Stimulated activated CD8-positive, alpha-beta memory T cell treated with anti-CD3 and anti-CD28 coated beads, Interleukin-12 subunit alpha, Interleukin-12 subunit beta, amount 100 ng/mL, for 1 hour (primary cell): ENCODE measurements around the gene USP20.
"Not testable (repeated sequence)": the region's sequence is repeated elsewhere in the genome, so short reads cannot be mapped to it uniquely, and the experiment has no call there.

ENCODE experiments used
- DNase-seq: peaks from one replicate; pipeline ENCODE4 v3.0.0-alpha.2; 2020; ENCODE audit warnings: low read depth

Gene USP20

DNA sequence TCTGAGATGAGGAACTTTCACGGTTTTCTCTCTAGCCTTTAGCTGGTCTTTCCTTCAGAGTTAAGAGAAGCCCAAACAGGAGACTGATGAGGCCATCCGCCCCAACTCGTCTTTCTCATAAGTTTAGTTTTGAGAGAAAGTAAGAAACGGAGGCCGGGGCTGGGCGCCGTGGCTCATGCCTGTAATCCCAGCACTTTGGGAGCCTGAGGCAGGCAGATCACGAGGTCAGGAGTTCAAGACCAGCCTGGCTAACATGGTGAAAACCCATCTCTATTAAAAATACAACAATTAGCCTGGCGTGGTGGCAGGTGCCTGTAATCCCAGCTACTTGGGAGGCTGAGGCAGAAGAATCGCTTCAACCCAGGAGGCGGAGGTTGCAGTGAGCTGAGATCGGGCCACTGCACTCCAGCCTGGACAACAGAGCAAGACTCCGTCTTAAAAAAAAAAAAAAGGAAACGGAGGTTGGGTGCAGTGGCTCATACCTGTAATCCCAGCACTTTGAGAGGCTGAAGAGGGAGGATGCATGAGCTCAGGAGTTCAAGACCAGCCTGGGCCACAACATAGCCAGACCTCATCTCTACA is 55.6 kb downstream of the USP20 start:
- not testable (repeated sequence) for DNase-seq

DNA sequence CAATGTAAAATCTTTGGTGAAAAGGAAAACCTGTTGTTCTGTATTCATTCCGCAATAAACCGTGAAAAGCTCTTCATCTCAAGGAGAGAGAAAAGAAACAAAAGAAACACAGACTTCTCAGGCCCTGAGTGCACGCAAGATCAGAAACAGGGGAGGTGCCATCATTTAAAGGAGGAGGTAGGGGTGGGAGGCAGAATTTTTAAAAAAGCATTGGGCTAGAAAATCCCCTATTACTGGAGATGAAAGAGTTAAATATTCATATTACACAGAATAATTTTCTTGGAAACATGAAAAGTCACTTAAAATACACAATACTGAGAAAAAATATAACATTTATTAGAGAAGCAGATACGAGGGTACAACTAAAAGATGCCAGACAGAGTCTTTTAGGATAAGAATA is 56.3 kb downstream of the USP20 start:
- no peak for DNase-seq

- DNase-seq, result no peak
Observed at GRCh38 chr9:129894120-129894823, 59.0 kb downstream of the USP20 start.

DNA sequence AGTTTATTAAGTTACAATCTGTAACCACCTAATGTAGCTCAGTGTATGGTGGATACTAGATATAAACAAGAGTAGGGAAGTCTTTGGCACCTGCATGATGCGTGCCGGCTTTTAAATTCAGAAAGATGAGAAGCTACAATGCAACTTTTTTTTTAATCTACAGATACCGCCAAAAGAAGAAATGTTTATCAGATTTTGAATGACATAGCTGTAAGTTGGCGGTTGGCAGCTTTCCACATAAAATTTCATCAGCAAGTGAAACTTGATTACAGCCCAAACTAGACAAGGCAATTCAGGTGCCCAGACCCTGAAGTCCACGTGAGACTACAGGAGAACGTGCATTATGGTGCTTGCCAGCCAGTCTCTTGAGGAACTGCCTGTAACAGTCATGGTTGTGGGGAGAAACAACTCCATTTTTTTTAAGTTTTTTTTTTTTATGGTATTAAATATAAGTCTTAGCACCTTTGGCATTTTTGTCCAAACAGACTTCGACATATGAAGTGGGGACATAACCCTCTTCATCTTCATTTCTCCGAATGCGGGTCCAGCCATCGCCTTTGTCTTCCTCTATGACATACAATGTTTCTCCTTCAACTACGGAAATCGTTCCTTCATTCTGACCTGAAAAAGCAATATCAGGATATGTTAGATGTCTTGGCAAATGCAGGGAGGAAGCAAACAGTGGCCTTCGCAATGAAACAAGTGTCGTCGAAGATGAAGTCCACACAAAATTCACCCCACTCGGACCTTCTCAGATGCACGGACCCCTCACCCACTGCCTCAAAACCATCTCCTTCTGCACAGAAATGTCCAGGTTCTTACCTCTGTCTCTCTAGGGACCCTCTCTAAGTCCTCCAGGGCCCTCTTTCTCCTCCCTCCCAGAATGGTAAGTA is 60.4 kb downstream of the USP20 start:
- no peak for DNase-seq

GRCh38 chr9:129897263-129897662 is 62.0 kb downstream of the USP20 start:
- DNase-seq, result no peak

- DNase-seq, result no peak
Observed at GRCh38 chr9:129898185-129898584, 62.9 kb downstream of the USP20 start.

- no peak for DNase-seq
Observed at GRCh38 chr9:129899620-129900019, 64.4 kb downstream of the USP20 start.

GRCh38 chr9:129900263-129901027 is 65.2 kb downstream of the USP20 start:
- DNase-seq, result no peak

DNA sequence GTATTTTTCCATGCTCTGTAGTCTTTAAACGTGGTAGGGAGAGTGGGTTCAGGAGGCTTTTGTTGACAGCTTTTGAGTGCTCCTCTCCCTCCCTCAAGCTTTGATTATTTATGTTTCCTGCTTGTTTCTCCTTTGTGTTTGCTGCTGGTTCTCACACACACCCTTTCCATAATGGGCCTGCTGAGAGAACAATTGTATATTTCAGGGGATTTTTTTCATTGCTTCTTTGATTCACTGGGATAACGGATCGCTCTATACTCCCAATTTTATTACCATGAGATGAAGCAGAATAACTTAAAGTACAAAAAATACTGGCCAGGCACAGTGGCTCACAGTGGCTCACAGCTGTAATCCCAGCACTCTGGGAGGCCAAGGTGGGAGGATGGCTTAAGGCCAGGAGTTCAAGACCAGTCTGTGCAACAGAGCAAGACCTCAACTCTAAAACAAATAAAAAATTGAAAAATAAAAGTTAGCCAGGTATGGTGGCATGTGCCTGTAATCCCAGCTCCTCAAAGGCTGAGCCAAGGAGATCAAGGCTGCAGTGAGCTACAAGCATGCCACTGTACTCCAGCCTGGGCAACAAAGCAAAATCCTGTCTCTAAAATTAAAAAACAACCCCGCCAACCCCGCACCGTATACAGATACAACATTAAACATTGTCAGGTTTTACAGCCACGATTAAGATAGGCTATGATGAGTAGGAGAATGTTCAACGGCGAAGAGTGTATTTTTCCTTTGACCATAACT is 66.9 kb downstream of the USP20 start:
- DNase-seq, result no peak

- no peak for DNase-seq
Observed at GRCh38 chr9:129902740-129903134, 67.5 kb downstream of the USP20 start.

DNA sequence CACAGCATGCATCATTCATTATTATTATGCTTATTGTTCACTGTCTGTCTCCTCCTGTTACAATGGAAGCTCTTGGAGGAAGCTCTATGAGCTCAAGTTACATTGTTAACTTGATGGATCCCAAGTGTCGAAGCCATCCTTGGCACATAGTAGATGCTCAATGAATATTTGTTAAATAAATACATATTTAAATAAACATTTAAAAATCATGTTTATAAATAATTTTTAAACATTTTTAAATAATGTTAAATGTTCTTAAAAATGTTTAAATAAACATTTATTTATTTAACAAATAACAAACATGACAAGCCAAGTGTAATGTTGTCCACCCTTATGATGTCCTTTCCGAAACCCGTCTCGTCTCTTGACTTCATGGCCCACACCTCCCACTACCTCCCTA is 69.5 kb downstream of the USP20 start:
- DNase-seq, result no peak

DNA sequence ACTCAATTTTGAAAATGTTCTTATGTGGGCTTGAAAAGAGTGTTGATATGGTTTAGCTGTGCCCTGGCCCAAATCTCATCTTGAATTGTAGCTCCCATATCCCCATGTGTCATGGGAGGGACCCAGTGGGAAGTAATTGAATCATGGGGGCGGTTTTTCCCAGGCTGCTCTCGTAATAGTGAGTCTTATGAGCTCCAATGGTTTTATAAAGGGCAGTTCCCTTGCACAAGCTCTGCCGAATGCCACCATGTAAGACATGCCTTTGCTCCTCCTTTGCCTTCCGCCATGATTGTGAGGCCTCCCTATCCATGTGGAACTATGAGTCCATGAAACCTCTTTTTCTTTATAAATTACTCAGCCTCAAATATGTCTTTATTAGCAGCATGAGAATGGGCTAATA is 71.0 kb downstream of the USP20 start:
- no peak for DNase-seq

- no peak for DNase-seq
Observed at GRCh38 chr9:129907201-129907600, 71.9 kb downstream of the USP20 start.

DNA sequence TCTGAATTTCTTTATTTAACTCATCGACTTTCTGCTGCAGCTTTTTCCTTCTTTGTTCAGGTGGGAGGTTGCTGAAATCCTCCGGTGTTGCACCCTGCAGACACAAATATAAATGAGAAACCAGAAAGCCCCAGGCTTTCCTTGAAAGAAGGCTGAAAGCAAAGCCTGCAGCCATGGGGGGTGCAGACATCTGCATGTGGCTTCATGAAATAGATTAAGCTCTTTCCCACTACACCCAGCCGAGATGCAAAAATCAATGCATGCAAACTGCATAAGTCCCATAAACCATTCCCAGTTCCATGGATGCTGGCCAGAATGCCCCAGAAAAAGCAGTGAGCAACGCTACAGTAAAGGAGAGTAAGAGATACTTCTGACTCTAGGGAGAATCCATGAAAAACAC is 73.6 kb downstream of the USP20 start:
- DNase-seq, result no peak

GRCh38 chr9:129909851-129910250 is 74.6 kb downstream of the USP20 start:
- no peak for DNase-seq

- DNase-seq, result no peak
Observed at GRCh38 chr9:129910628-129911567, 75.6 kb downstream of the USP20 start.

GRCh38 chr9:129914051-129914450 is 78.8 kb downstream of the USP20 start:
- DNase-seq, result no peak

GRCh38 chr9:129916707-129917106 is 81.4 kb downstream of the USP20 start:
- DNase-seq, result no peak

DNA sequence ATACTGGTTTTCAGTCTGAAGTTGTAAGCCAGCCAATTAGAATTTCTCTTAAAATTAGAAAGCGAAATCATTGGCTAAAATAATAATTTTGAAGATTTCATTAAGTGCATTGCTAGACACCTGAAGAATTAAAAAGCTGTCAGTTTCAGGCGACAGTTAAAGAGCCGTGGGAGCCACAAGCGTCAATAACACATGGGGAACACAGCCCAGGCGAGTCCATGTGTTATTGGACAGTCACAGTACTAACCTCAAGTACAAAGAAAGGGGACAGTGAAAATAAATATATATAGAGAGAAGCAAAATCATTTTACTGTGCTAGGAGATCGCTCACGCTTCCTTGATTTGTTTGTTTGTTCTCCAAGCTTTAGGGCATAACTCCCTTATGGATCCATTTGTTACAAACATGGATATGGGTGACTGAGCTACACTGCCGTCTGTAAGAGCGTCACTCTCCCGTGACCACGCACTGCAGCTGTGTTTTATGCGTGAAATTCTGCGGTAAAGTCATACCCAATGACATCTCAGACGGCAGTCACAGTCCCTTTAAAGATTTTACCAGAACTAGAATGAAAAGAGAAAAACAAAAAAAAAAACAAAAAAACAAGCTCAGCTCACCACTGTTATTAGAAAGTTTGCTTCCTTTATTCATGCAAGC is 83.2 kb downstream of the USP20 start:
- DNase-seq, result no peak

- DNase-seq, result no peak
Observed at GRCh38 chr9:129919277-129919676, 84.0 kb downstream of the USP20 start.
